HG03521 (cell line): ENCODE data around the gene ALOX5.
"Not testable (repeated sequence)": the region's sequence is repeated elsewhere in the genome, so short reads cannot be mapped to it uniquely, and the experiment has no call there.

Source experiments
- ATAC-seq: cut with Tn5 transposase; IDR thresholded peaks from one replicate; pipeline ENCODE4 v1.9.1; 2021; ENCODE audit warnings: mild to moderate bottlenecking, moderate library complexity; ENCODE audit not compliant: unreplicated experiment

Gene ALOX5

DNA sequence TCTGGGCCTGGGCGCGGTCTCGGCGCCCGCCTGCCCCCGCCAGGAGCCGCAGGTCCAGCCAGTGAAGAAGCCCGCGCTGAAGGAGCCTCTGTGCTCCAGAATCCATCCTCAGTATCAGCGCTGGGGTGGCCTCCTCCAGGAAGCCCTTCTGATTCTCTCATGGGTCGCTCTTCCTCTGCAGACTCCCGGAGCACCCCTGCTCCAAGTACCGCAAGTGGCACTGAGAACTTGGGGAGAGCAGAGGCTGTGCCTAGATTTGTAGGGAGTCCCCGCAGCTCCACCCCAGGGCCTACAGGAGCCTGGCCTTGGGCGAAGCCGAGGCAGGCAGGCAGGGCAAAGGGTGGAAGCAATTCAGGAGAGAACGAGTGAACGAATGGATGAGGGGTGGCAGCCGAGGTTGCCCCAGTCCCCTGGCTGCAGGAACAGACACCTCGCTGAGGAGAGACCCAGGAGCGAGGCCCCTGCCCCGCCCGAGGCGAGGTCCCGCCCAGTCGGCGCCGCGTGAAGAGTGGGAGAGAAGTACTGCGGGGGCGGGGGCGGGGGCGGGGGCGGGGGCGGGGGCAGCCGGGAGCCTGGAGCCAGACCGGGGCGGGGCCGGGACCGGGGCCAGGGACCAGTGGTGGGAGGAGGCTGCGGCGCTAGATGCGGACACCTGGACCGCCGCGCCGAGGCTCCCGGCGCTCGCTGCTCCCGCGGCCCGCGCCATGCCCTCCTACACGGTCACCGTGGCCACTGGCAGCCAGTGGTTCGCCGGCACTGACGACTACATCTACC is at the start of gene ALOX5:
Gene ALOX5, plus strand, starts transcription at position 641 of the 774 bp plus-strand sequence. Its CDS starts 64 bp downstream, at position 705.
- peak; percentile 39 for ATAC-seq

DNA sequence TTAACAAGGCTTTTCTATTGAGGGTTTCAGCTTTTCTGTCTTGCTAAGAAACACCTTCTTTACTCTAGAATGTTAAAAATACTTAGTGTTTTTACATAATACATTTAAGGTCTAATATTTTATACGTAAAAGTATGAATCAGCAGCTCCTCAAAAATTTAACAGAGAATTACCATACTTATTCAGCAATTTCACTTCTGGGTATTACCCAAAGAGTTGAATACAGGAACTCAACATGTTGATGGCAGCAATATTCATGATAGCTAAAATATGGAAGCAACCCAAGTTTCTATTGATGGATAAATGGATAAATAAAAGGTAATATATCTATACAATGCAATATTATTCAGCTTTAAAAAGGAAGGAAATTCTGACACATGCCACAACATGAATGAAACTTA is 48.9 kb upstream of the ALOX5 start:
- no peak for ATAC-seq

DNA sequence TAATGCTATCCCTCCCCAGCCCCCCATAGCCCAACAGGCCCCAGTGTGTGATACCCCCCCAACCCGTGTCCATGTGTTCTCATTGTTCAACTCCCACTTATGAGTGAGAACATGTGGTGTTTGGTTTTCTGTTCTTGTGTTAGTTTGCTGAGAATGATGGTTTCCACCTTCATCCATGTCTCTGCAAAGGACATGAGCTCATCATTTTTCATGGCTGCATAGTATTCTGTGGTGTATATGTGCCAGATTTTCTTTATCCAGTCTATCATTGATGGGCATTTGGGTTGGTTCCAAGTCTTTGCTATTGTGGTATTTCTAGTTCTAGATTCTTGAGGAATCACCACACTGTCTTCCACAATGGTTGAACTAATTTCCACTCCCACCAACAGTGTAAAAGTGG is 47.2 kb upstream of the ALOX5 start:
- ATAC-seq: not testable (repeated sequence)

DNA sequence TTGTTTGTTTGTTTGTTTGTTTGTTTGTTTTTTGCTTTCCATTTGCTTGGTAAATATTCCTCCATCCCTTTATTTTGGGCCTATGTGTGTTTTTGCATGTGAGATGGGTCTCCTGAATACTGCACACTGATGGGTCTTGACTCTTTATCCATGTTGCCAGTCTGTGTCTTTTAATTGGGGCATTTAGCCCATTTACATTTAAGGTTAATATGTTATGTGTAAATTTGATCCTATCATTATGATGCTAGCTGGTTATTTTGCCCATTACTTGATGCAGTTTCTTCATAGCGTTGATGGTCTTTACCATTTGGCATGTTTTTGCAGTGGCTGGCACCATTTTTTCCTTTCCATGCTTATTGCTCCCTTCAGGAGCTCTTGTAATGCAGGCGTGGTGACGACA is 42.2 kb upstream of the ALOX5 start:
- not testable (repeated sequence) for ATAC-seq

DNA sequence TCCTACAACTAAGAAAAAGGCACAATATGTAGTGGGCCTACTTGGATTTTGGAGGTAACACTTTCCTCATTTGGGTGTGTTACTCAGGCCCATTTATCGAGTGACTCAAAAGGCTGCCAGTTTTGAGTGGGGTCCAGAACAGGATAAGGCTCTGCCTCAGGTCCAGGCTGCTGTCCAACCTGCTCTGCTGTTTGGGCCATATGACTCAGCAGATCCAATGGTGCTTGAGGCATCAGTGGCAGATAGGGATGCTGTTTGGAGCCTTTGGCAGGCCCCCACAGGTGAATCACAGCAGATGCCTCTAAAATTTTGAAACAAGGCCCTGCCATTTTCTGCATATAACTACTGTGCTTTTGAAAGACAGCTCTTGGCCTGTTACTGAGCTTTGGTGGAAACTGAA is 34.1 kb upstream of the ALOX5 start:
- no peak for ATAC-seq

DNA sequence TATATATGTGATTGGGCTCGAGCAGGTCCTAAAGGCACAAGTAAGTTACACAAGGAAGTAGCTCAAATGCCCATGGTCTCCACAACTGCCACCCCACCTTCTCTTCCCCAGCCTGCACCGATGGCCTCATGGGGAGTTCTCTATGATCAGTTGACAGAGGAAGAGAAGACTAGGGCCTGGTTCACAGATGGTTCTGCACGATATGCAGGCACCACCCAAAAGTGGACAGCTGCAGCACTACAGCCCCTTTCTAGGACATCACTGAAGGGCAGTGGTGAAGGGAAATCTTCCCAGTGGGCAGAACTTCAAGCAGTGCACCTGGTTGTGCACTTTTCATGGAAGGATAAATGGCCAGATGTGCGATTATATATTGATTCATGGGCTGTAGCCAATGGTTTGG is 33.6 kb upstream of the ALOX5 start:
- ATAC-seq: not testable (repeated sequence)

DNA sequence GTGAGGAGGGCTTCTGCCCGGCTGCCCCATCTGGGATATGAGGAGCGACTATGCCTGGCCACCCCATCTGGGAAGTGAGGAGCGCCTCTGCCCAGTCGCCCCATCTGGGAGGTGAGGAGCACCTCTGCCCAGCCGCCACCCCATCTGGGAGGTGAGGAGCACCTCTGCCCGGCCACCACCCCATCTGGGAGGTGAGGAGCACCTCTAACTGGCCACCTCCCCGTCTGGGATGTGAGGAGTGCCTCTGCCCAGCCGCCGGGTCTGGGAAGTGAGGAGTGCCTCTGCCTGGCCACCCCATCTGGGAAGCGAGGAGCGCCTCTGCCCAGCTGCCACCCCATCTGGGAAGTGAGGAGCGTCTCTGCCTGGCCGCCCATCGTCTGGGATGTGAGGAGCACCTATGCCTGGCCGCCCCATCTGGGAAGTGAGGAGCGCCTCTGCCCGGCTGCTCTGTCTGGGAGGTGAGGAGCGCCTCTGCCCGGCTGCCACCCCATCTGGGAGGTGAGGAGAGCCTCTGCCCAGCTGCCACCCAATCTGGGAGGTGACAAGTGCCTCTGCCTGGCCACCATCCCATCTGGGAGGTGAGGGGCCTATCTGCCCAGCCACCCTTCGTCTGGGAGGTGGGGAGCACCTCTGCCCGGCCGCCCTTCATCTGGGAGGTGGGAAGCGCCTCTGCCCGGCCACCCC is 27.2 kb upstream of the ALOX5 start:
- ATAC-seq: not testable (repeated sequence)

DNA sequence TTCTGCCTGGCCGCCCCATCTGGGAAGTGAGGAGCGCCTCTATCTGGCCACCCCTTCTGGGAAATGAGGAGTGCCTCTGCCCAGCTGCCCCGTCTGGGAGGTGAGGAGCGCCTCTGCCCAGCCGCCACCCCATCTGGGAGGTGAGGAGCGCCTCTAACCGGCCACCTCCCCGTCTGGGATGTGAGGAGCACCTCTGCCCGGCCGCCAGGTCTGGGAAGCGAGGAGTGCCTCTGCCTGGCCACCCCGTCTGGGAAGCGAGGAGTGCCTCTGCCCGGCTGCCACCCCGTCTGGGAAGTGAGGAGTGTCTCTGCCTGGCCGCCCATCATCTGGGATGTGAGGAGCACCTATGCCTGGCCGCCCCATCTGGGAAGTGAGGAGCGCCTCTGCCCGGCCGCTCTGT is 26.6 kb upstream of the ALOX5 start:
- ATAC-seq: not testable (repeated sequence)

DNA sequence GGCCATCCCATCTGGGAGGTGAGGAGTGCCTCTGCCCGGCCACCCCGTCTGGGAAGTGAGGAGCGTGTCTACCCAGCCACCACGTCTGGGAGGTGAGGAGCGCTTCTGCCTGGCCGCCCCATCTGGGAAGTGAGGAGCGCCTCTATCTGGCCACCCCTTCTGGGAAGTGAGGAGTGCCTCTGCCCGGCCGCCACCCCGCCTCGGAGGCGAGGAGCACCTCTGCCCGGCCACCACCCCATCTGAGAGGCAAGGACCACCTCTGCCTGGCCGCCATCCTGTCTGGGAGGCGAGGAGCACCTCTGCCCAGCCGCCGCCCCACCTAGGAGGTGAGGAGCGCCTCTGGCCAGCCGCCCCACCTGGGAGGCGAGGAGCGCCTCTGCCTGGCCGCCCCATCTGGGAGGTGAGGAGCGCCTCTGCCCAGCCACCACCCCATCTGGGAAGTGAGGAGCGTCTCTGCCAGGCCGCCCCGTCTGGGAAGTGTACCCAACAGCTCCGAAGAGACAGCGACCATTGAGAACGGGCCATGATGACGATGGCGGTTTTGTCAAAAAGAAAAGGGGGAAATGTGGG is 25.7 kb upstream of the ALOX5 start:
- ATAC-seq: not testable (repeated sequence)

DNA sequence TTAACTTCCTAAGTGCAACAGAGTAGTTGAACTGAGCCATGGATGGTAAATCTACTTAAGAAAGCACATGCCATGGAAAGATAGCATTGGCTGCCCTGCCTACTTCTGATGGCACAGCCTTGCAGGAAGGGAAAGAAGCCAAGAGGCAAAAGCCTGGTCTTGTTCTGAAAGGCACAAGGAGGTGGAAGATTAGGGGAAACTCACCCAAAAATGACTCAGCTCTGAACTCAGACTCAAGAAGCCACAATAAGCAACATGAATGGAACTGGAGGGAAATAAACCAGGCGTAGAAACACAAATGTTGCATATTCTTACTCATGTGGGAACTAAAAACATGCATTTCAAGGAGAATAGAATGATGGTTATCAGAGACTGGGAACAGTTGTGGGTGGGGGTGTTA is 20.8 kb upstream of the ALOX5 start:
- peak; percentile 28 for ATAC-seq

DNA sequence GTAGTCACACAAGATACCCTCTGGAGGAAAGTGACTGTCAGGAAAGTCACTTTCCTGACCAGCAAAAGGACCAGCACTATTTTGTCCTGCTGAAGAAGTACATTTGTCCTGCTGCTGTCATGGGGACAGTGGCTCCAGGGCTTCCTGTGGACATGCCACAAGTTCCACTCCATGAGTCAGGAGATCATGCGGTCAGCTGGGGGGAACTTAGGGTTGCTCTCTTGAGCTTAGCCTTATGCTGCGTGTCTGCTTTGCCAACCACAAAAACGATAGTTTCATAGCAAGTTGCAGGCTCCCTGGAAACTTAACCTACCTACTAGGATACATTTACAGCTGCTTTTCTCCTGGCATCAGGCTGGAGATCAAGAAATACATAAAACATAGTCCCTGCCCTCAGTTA is 19.8 kb upstream of the ALOX5 start:
- ATAC-seq: no peak

DNA sequence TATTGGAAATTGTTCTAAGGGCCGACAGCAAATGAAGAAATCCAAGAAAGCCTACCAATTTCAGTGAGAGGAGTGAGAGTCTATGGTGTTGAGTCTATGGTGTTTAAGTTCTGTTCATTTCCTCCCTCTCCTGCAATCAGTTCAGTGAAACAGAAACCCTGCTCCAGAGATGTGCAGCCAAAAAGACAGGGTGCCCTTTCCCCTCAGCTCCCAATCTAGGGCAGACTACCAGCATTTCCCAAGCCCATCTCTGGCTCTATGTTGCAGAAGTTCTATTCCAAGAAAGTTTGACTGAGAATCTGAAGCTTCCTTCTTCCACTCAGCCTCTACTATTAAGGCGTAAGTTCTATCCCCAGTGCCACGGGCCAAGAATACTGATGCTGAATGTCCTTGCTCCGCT is 18.5 kb upstream of the ALOX5 start:
- ATAC-seq: no peak

DNA sequence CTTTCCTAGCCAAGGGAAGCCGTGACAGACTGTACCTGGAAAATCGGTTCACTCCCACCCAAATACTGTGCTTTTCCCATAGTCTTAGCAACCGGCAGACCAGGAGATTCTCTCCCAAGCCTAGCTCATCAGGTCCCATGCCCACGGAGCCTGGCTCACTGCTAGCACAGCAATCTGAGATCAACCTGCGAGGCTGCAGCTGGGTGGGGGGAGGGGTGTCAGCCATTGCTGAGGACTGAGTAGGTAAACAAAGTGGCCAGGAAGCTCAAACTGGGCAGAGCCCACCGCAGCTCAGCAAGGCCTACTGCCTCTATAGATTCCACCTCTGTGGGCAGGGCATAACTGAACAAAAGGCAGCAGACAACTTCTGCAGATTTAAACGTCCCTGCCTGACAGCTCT is 15.1 kb upstream of the ALOX5 start:
- not testable (repeated sequence) for ATAC-seq

DNA sequence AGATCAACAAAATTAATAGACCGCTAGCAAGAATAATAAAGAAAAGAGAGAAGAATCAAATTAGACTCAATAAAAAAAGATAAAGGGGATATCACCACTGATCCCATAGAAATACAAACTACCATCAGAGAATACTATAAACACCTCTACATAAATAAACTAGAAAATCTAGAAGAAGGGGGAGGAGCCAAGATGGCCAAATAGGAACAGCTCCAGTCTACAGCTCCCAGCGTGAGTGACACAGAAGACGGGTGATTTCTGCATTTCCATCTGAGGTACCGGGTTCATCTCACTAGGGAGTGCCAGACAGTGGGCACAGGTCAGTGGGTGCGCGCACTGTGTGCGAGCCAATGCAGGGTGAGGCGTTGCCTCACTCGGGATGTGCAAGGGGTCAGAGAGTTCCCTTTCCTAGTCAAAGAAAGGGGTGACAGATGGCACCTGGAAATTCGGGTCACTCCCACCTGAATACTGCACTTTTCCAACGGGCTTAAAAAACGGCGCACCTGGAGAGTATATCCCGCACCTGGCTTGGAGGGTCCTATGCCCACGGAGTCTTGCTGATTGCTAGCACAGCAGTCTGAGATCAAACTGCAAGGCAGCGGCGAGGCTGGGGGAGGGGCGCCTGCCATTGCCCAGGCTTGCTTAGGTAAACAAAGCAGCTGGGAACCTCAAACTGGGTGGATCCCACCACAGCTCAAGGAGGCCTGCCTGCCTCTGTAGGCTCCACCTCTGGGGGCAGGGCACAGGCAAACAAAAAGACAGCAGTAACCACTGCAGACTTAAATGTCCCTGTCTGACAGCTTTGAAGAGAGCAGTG is 11.8 kb upstream of the ALOX5 start:
- ATAC-seq: not testable (repeated sequence)

DNA sequence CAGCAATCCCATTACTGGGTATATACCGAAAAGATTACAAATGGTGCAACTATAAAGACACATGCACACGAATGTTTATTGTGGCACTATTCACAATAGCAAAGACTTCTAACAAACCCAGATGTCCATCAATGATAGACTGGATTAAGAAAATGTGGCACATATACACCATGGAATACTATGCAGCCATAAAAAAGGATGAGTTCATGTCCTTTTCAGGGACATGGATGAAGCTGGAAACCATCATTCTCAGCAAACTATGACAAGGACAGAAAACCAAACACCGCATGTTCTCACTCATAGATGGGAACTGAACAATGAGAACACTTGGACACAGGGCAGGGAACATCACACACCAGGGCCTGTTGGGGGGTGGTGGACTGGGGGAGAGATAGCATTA is 6.4 kb upstream of the ALOX5 start:
- ATAC-seq: not testable (repeated sequence)

DNA sequence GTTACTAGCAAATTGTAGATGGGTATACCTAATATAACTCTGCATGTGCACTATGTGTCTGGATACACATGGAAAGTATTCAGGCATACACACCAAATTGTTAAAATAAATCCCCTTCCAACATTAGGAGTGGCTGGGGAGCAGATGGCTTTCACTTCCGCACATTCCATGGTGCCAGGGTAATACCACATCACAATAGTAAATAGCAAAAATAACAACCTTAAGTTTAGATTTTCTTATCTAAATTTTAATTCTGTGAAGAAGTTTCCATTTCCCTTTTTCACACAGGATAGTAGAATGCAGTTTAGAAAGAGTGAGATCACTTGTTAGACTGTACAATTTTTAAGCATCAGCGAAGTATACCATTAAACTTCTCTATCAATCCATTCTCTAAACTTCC is 5.8 kb upstream of the ALOX5 start:
- ATAC-seq: no peak

DNA sequence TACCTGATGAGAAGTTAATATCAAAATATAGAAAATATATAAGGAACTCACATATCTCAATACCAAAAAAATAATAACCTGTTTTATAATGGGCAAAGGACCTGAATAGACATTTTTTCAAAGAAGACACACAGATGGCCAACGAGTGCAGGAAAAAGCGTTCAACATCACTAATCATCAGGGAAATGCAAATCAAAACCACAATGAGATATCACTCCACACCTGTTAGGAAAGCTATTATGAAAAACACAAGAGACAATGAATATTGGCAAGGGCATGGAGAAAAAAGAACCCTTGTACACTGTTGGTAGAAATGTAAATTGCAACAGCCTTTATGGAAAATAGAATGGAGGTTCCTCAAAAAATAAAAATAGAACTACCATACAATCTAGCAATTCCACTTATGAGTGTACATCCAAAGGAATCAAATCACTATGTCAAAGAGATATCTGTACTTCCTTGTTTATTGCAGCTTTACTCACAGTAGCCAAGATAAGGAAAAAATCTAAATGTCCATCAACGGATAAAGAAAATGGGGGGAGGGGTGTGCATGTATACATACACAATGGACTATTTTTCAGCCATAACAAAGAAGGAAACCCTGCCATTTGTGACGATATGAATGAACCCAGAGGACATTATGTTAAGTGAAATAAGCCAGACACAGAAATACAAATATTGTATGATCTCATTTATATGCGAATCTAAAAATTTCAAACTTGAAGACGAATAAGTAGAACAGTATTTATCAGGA is 3.6 kb upstream of the ALOX5 start:
- ATAC-seq: no peak

DNA sequence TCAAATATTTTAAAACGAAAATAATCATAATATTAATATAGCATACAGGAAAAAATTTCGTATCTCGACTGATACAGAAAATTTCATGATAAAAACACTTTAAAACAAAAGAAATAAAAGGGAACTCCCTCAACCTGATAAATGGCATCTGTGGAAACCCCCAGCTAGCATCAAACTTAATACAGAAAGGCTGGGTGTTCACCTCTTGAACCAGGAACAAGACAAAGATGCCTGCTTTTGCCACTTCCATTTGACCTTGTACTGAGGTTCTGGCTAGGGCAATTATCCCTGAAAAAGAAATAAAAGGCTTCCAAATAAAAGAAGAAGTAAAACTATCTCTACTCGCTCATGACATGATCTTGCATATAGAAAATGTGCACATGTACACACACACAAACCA is 2.5 kb upstream of the ALOX5 start:
- no peak for ATAC-seq

DNA sequence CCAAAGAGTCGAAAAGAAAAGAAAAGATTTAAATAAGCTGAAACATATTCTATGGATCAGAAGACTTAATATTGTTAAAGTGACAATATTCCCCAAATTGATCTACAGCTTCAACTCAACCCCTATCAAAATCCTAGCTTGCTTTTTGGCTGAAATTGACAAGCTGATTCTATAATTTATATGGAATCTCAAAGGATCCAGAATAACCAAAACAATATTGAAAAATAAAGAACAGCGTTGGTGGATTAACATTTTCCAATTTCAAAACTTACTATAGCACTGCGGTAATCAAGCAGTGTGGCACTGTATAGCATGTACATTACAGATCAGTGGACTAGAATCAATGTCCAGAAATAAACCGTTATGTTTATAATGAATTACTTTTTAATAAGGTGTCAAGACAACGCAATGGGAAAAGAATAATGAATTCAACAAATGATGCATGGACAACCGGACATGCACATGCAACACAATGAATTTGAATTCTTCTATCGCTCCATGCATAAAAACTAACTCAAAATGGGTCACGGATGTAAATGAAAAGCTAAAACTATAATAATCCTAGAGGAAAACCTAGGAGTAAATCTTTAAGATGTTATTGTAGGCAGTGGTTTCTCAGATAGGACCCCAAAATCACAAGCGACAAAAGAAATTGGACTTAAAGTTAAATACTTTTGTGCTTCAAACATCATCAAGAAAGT is 1.6 kb upstream of the ALOX5 start:
- no peak for ATAC-seq

DNA sequence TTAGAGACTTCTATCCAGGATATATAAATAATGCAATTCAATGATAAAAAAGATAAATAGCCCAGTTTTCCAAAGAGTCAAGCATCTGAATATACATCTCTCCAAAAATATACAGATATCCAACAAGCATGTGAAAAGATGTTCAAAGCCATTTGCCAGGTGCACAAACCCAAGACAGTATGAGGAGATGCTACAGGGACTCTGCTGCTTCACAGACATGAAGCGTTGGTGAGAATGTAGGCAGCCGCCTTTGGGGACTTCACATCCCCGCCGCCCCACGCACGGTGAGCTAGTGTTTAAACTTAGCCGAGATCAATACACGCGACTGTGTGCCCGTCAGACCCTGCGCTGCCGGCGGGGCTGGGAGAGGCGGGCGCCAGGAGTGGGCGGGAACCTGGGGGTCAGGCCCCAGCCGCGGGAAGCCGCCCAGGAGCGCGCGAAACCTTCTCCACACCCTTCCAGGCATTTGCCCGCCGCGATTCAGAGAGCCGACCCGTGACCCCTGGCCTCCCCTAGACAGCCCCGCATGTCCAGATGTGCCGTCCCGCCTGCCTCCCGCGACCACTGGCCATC is 927 bp upstream of the ALOX5 start:
- ATAC-seq: peak; percentile 26
